HG03066 (cell line): ENCODE measurements around the gene NPY2R.

Source experiments
- ATAC-seq: cut with Tn5 transposase; IDR thresholded peaks from one replicate; pipeline ENCODE4 v1.9.1; 2021; ENCODE audit warnings: low read depth; ENCODE audit not compliant: unreplicated experiment

The NPY2R gene, protein sequence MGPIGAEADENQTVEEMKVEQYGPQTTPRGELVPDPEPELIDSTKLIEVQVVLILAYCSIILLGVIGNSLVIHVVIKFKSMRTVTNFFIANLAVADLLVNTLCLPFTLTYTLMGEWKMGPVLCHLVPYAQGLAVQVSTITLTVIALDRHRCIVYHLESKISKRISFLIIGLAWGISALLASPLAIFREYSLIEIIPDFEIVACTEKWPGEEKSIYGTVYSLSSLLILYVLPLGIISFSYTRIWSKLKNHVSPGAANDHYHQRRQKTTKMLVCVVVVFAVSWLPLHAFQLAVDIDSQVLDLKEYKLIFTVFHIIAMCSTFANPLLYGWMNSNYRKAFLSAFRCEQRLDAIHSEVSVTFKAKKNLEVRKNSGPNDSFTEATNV

DNA sequence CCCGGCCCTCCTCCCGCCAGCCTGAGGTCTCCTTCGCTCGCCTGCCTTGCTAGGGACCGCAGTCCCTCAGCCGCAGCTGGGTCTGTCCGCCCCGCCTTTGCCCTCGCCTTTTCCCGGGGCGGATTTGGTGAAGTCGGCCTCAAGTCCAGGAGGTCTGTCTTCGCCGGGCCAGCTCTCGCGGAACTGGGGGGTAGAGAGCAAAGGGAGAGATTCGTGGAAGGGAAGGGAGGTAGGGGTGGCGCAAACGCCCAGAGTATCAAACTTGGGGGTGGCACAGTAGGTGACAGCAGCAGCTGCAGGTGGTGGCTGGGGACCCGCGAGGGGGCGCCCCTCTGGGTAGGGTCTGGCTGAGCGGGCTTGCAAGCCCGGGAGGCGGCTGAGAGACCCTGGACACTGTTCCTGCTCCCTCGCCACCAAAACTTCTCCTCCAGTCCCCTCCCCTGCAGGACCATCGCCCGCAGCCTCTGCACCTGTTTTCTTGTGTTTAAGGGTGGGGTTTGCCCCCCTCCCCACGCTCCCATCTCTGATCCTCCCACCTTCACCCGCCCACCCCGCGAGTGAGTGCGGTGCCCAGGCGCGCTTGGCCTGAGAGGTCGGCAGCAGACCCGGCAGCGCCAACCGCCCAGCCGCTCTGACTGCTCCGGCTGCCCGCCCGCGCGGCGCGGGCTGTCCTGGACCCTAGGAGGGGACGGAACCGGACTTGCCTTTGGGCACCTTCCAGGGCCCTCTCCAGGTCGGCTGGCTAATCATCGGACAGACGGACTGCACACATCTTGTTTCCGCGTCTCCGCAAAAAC lies at the start of gene NPY2R:
Gene NPY2R (plus strand): TSS at position 379 of the 797 bp plus-strand sequence. CDS start 5,304 bp downstream, outside the sequence.
- ATAC-seq: no peak

DNA sequence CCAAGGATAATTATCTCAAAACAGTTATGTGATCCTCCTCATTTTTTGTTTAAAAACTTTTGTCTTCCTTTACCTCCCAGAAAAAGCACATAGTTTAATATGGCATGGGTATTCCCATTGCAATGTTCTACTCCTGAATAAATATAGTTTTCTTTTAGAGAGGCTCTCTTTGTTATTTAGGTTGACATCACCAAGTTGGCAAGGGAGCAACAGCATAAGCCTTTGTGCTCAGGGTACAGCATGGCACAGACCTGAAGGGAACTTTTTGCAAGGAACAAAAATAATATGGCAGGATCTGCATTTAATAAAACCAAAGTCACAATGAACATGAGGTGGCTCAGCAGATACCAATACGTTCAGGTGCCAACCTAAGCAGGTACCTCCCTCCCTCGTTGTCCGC lies 47.1 kb upstream of the NPY2R start:
- ATAC-seq: no peak

DNA sequence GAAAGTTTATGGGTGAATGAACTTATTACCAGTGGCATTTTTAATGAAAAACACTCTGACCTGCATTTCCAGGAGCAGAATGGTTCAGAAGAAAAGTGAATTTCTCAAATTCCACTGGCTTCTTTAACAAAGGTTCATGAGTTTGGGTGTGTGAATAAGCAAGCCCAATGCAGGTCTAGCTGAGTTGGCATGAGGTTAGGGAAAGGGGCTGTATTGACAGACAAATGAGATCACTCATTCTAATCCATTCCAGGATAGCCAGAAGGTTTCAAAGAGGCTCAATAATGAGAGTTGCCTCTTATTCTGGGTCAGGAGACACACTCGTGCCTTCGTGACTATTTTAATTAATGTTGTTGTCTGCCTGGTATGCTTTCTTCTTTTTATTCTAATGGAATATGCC lies 43.7 kb upstream of the NPY2R start:
- ATAC-seq: no peak

DNA sequence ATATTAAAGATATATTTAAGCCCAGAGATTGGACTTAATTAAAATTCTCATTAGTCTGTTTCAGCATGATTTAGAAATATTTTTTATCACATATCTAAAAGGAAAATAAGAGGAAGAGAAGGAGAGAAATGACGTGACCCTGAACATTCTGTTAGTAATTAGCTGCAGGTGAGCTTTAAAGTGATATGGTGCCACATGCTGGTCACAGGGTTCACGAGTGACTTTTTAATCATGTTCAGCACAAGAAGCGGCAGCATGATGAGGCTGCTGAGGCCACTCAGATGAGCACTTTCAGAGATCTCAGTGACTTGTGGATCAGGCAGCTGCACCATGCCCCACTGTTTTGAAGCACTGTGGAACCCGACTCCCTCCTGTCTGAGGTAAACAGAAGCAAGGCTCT lies 37.9 kb upstream of the NPY2R start:
- no peak for ATAC-seq

GRCh38 chr4:155173371-155173770 lies 35.1 kb upstream of the NPY2R start:
- no peak for ATAC-seq

- ATAC-seq: no peak
Measured at GRCh38 chr4:155174668-155175067, 33.8 kb upstream of the NPY2R start.

DNA sequence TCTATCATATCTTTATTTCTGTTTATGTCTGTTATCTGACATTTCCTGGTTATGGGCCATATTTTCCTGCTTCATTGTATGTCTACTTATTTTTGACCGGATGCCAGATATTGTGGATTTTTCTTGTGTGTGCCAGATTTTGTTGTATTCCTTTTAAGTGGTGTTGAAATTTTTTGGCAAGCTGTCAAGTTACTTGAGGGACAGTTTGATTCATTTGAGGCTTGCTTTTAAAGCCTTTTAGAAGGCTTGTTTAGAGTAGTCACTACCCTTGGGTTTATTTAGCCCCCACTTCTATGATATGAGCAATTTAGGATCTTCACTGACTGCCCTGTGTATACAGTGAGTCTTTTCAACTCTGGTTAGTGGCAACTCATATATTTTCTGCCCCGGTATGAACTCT lies 29.2 kb upstream of the NPY2R start:
- ATAC-seq: no peak

DNA sequence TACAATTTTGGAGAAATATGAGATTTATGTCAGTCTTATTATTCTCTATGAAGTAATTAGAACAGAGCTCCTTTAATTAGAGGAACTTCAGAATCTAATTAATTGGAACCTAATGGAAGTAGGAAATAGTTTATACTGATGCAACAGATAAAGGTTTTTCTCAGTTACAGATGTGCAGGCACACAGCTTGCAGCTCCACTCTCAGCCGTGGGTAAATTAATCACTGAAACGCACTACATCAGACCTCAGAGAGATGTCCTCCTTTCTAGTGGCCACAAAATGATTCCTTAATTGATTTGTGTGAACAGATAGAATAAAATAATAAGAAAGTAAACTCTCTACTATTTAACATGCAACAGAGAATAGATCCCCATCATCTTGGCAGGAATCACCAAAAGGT lies 21.5 kb upstream of the NPY2R start:
- ATAC-seq: no peak

- no peak for ATAC-seq
Measured at GRCh38 chr4:155187989-155188388, 20.4 kb upstream of the NPY2R start.

- no peak for ATAC-seq
Measured at GRCh38 chr4:155190099-155190498, 18.3 kb upstream of the NPY2R start.

DNA sequence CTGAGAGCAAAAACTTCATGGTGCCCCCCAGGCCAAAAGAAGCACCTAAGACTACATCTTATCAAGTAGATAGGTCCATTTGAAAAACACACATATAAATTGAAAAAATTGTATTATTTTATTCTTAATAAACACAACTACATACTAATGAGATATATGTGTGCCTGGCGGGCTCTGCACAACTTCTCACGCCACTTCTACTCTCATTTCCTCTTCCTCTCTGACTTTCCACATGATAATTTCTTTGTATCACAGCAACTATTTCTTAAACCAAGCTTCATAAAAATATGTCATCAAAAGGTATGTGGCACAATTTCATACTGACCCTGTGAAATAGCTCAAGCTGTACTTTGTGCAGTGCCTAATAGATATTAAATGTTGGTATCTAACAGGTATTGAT lies 10.7 kb upstream of the NPY2R start:
- ATAC-seq: no peak

DNA sequence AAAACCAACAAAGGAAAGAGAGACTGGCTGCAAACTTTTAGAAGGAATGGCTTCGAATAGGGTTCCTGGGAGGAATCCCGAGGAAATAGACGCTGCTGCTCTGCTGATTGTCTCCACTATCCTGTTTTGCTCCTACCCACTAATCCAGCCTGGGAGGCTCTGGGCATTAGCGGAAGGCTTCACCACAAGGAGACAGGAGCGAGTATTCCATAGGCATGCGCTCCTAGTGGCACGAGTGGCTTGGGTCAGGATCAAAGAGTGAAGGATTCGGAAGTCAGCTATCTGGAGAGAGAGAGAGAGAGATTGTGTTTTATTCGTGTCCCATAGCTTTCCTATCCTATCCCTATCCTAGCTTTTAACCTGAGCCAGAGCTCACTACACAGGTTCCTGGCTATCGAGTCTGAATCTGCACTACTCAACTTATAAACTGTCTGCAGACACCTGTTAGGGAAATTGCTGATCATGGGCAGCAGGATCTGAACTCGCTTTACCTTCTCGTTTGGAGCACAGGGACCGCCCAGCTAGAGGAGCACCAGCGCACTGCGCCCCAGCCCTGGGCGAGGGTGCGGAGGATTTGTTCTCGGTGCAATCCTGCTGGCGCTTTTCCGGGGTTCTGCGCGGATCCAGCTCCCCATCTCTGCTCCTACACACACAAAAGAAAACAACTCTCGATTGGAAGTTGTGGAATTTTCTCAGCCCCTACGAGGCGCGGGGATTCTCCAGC lies 740 bp upstream of the NPY2R start:
- no peak for ATAC-seq

- no peak for ATAC-seq
Measured at GRCh38 chr4:155220025-155220424, 11.6 kb downstream of the NPY2R start.

- ATAC-seq: no peak
Measured at GRCh38 chr4:155227131-155227530, 18.7 kb downstream of the NPY2R start.

GRCh38 chr4:155228713-155229112 lies 20.3 kb downstream of the NPY2R start:
- no peak for ATAC-seq

DNA sequence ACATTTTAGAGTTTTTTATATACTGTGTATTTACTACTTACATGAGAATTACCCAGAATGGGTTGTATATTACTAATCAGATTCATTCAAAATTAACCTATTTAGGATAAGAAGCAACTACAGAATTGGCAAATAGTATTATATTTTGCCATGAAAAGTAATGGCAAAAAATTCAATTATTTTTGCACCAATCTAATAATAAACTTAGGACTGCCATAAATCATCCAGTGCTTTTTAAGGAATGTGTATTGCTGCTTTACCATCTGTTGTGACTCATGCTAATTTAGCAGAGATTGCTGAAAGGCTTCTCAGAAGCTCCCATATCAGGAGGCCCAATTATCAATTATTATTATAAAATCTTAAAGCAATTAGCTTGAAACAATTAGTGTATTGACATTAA lies 24.0 kb downstream of the NPY2R start:
- no peak for ATAC-seq

GRCh38 chr4:155234206-155234605 lies 25.8 kb downstream of the NPY2R start:
- no peak for ATAC-seq

DNA sequence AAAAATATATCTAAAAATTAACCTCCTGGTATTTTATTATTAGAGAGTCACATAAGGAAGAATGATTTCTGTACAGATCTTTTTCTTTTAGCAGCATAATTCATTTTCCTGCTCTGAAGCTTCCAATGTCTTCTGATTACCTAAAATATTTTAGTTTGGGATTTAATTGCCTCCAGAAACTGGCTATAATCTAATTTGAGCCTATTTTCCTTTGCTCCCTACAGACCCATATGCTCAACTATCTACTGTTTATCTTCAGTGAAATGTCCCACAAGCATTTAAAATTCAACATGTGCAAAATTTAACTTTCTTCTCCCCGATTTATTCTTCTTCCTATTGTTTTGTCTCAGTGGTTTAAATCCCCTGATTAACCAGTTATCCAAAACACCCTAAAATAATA lies 29.1 kb downstream of the NPY2R start:
- ATAC-seq: no peak

- no peak for ATAC-seq
Measured at GRCh38 chr4:155241225-155241624, 32.8 kb downstream of the NPY2R start.

- ATAC-seq: no peak
Measured at GRCh38 chr4:155241664-155242063, 33.2 kb downstream of the NPY2R start.

- ATAC-seq: no peak
Measured at GRCh38 chr4:155245105-155245504, 36.7 kb downstream of the NPY2R start.
